NCI-H510A (cell line): ENCODE data around the gene SUPT20H.

Experiments used
- DNase-seq: peaks from one replicate; lab custom pipeline; 2025; lab: John Stamatoyannopoulos, UW

The SUPT20H gene

DNA sequence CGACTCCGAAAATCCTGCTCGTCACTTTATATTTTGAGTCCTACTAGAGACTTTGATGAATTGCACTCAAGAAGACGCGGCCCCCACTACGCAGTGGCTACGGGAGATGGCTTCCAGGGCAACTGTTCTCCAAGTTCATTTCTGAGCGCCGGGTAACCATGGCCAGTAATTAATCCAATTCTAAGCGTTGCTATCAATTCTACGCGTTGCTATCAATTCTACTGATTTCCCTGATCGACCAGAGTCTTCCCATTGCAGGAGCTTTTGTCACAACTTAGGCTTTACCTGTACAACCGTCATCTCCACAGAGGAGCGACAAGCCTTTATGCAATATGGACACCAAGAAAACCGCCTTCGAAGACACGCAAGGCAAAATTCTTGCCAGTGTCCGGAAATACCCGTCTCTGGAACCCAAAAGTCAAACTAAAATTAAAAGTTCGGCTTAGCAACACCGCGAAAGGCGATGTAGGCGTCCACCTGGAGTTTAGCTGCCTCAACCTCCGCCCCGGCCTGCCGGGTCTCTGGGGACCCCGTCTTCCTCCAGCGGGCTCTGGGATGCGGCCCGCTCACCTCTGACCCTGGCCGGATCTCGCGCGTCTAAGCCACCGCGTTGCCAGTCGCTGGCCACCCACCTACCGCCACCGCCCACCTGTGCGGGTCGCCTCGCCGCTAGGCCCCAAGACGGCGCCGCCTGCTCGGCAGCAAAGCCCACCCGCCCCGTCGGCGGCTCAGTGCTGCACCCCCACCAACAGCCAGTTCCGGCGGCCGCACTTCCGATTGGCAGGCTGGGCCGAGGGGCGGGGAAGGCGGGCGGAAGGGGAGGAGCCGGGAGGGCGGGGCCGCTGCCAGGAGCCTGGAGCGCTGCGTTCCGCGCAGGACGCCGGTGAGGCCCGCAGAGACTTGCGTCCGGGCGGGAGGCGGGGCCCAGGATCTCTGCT is at the start of gene SUPT20H:
Gene SUPT20H (minus strand): TSS at position 779 of the 938 bp plus-strand sequence. CDS start 8,198 bp downstream, outside the sequence.
- DNase-seq = peak; percentile 70

GRCh38 chr13:37109051-37109678 is 49.7 kb upstream of the SUPT20H start:
- DNase-seq = no peak

DNA sequence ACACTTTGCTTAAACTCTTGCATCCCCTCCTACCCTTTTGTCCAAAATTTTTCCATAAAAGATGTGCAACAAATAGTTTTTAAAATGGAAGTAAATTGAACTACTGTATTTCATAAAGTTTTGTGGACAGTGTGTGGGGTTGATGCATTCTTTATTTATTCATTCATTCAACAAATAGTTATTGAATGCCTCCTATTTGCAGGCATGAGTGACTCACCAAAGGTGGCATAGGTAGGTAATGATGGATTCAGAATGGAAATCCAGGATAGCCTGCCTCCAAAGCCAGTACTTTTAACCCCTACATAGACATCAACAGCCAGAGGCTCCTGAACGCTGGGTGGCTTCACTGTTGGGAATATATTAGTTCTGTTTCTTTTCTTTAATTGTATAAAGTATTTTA is 48.4 kb upstream of the SUPT20H start:
- DNase-seq = no peak

DNA sequence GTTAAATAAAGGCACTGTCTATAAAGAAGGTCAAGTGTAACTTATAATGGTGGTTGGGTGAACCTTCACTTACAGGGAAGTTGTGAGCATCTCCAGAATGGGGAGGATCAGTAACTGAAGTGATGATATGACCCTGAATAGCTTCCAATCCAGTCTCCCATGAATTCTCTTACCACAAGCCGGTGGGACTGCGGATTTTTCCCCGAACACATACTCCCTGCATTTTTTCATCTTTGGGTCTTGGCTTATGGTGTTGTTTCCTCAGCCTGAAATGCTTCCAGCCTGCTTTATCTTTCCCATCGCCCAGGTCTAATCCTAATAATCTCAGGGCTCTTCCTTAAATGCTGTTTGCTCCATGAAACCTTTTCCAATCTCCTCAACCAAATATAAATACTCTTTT is 48.0 kb upstream of the SUPT20H start:
- DNase-seq = no peak

- DNase-seq = no peak
Observed at GRCh38 chr13:37106642-37107041, 47.2 kb upstream of the SUPT20H start.

GRCh38 chr13:37105251-37105714 is 45.8 kb upstream of the SUPT20H start, which contains the start of gene CSNK1A1L:
CSNK1A1L (minus strand) TSS chr13:37105664; CDS start chr13:37105256, 408 bp downstream.
- no peak for DNase-seq

DNA sequence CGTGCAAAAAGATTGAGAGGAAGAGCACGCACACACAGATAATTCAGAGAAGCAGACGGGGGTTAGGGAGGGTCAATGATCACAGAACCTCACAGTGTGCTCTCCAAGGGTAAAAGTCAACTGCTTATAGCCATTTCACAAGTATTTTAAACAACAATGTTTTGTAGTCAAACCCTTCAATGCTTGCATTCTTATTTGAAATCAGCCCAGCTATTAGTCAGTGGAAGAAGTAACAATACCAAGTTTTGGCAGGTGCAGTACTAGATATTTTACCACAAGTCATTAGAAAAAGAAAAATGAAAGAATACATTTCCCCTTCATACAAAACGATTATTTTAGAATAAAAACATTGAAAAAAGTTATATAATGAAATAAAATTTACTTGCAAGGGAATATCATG is 43.4 kb upstream of the SUPT20H start:
- DNase-seq = no peak

DNA sequence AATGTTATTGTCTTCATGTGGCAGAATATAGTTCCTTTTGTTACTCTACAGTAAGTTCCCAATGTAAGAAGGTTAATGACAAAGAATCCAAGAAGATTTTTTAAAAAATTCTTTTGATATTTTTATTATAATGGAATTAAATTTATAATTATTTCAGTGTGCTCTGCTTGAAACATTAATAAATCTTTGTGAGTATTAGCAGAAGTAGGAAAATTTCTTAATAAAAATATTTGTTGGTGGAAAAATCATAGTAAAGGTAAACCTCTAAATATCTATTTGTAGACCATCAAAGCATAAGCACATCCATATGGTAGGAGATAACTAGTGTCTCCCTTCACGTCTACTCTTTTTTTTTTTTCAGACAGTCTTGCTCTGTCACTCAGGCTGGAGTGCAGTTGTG is 41.7 kb upstream of the SUPT20H start:
- DNase-seq = no peak

DNA sequence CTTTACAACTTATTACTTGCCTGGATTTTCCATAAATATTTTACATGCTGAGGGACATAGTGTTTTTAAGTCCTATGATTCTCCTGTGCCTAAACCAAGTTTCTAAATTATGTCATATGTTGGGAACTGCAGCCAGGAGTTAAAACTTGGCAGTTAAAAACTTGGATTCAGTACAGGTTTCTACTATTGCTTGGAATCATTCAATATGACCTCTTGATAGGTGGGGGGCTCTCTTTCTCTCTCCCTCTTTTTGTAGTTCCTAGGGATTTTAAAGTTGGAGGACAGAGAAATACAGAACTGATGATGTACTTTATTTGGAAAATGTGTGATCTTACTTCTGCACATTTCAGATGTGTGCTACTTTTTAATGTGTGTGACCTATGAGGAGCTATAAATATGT is 41.2 kb upstream of the SUPT20H start:
- DNase-seq = no peak

DNA sequence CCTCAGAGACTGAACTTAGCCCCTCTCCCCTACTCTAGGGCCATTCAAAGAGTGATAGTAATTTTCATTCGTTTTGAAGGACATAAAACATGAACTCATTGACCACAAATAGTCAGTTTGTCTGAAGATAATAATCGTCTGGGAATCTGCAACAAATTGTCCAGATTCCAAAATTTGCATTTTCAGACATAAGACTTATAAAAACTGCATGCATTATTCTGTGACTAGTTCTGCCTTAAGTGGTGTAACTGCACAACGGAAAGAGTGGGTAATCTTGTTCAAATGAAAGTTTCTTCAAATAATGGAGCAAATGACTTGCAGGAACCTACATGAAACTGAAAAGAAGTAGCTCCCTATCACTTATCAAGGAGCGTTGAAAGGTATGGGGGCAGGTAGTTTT is 37.6 kb upstream of the SUPT20H start:
- DNase-seq = no peak

GRCh38 chr13:37094840-37095239 is 35.4 kb upstream of the SUPT20H start:
- no peak for DNase-seq

DNA sequence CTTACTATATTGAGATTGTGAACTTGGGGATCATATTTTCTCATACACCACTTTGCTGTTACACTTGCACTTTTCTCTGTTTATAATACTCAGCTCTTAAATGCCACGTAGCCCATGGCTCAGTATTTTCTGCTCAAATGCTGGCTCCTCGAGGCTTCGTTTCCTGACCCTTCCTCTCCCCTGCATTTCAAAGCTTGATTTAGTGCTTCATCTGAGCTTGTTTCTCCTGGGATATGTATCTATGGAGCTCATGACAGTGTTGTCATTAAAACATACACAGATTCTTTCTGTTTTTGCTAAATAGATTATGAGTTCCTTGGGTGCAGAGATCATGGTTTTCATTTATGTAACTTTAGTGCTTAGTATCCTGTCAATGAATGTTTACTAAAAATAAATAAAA is 34.6 kb upstream of the SUPT20H start:
- no peak for DNase-seq

DNA sequence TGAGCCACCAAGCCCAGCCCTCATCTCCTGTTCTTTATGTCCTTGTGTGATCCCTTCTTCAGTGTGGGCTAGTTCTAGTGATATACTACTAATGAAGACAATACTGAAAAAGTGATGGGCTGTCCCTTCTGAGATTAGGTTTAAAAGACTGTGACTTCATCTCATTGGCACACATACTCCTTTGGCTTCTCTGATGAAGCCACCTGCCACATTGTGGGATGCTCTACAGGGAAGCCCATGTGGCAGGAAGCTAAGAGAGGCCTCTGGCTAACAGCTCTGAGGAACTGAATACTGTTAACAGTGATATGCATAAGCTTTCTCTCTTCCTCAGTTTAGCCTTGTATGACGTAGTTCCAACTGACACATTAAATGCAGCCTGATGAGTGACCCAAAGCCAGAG is 32.3 kb upstream of the SUPT20H start:
- no peak for DNase-seq

DNA sequence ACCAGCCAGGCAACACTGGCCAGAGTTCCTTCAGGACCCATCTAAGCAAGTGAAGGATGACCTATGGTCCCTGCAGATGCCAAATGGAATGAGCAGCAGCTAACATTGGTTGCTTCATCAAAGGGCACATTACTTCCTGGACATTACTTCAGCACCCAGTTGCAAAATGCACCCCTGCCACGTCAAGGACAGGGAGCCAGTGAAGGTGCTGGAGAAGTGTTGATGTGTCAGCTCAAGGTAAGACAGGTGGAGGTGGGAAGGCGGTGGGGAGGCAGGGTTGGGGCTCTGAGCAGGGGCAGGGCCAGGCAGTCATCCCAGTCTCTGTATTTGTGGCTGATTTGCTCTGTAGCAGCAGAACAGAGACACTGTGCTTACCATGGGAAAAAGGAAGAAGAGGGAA is 31.4 kb upstream of the SUPT20H start:
- no peak for DNase-seq

GRCh38 chr13:37089495-37089894 is 30.0 kb upstream of the SUPT20H start:
- no peak for DNase-seq

DNA sequence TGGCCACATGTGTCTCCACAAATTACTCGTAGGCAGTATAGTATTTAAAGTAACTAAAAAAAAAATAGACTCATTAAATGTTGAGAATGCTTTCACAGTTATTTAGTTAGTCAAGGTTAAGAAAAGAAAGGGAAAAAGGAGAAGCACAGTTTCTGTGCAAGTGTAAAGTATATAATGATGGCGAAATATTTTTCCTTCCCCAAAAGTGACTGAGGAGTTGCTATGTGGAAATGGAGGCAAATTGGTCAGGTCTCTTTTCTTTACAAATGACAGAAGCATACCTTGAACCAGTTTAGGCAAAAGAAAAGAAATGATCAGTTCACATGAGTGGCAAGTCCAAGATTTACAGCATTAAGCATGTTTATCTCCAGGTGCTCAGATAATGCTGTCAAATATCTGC is 28.0 kb upstream of the SUPT20H start:
- no peak for DNase-seq

- DNase-seq = no peak
Observed at GRCh38 chr13:37085606-37086005, 26.1 kb upstream of the SUPT20H start.

- no peak for DNase-seq
Observed at GRCh38 chr13:37076818-37077217, 17.3 kb upstream of the SUPT20H start.

DNA sequence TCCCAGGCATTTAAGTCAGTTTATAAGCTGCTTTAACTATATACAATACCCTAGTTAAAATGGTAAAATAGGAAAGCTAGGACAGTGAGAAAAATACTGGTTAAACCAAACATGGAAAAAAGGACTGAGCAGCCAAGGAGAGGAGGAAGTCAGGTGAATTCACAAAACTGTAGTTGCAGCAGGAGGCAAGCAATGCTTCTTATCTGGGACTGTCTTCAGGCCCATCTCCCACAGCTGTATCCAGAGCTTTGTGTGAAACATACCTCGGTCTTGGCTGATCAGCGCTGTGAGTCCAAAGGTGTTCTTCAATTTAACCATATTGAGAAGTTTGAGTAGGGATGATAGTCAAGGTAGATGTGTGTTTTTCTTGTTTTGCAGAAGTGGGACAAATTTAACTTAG is 15.7 kb upstream of the SUPT20H start:
- DNase-seq = no peak

GRCh38 chr13:37074703-37075102 is 15.2 kb upstream of the SUPT20H start:
- DNase-seq = no peak

DNA sequence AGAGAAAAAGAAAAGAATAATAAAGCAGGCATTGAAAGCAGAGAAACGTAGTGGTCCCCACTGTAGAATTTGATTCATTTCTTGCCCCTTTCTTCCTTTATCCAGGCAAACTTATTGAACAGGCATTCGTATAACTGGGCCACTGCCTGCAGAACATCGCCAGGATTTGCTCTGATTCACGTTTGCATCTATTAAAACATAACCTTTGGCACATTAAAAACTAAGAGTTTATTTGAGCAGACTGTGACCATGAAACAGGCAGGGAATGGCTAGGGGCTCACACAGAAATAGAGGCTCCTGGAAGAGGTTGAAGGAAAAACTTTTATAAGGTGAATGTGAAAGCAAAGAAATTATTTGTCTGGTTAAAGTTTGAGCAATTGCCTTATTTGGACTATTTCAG is 12.5 kb upstream of the SUPT20H start:
- no peak for DNase-seq

- no peak for DNase-seq
Observed at GRCh38 chr13:37070956-37071355, 11.5 kb upstream of the SUPT20H start.

DNA sequence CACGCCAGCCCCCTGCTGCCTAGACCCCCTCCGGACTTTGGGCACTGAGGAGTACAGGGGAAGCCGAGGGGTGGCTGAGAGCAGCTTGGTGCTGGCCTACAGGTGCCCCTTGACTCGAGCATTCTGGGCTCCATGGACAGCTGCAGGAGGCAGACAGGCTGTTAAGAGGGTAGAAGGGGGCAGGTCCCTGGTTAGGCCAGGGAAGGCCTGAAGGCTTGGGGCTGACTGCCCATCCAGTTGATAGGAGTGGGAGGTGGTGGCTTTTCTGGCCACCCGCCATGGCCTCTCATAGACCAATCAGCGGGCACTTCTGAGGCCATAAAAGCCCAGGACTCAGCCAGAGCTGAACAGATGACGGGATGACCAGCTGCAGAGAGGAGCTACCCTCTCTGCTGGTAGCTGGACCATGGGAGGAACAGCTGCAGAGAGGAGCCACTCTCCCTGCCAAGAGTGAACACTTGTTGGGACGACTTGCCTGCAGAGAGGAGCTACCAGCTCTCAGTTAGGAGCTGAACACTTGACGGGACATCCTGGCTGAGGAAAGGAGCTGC is 10.7 kb upstream of the SUPT20H start:
- DNase-seq = no peak
